ENCODE results near the gene RPS6KA1. TPM values are rescaled to one million over a fixed set of nuclear protein-coding genes. Genes with fewer than 3 reads are reported as not detected.
A peak's percentile ranks its signal among the peaks of the same experiment; 100 is the strongest.

Gene RPS6KA1
- total and polyA plus RNA-seq, 2 of the 8 experiments (the other 6 are each of a cell fraction or from before 2014, with no cell fraction given) = 44.3 to 55.0 TPM

DNA sequence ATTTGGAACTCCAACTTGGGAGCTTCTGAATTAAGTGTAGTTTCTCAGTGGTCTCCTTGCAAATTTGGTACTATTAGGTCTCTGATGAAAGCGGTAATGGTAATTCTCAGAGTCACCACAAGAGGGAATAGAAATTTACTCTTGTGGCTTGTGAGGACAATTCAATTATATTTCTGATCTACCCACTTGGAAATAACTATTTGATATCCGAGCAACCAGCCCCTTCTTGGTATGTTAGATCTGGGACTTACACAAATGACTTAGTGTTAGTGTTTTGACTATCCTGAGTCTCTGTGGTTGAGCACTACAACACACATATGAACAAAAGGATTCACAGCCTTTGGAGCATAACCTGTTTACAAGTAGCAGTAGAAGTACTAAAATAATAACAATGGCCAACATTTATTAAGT, 68.1 kb downstream of the RPS6KA1 start:
- H3K23me2 ChIP-seq (ENCODE audit: low read depth, low read length) = no peaks in the 10 kb centered on the region
- no peak overlapping the region for H2BK5ac ChIP-seq (ENCODE audit: low read depth, low read length)
- H2AFZ ChIP-seq (ENCODE audit: low read length) = 0 out of 2 replicates have a peak overlapping the region, but pooled peaks have one; percentile 36
- no peaks in the 10 kb centered on the region for H3K79me1 ChIP-seq (ENCODE audit: low read depth, low read length)
- no peak overlapping the region for H3K23ac ChIP-seq (ENCODE audit: insufficient read length)
- H3K56ac ChIP-seq (replicated peaks; ENCODE audit: insufficient read length, low read depth, low read length) = no peak overlapping the region
- no peak overlapping the region for H3K4me3 ChIP-seq (ENCODE audit: extremely low read depth in 1 of 4, insufficient read depth in 2 of 4, low read depth in 3 of 4, low read length in 4 of 4)
- no peak overlapping the region for H2BK12ac ChIP-seq (ENCODE audit: low read depth, low read length)
- no peak overlapping the region for H3K14ac ChIP-seq (ENCODE audit: insufficient read length)
- H3K4ac ChIP-seq (replicated peaks; ENCODE audit: insufficient read length, low read depth, low read length) = no peak overlapping the region
- H3K18ac ChIP-seq (ENCODE audit: extremely low read depth, low read length) = no peak overlapping the region
- no peak for FAIRE-seq
- WGBS, 2 experiments (ENCODE audit: extremely low coverage in 1 of 2, insufficient coverage in 1 of 2, insufficient read length in 1 of 2, insufficient replicate concordance in 2 of 2, low coverage in 1 of 2, low lambda C conversion rate in 2 of 2, missing lambda C conversion rate in 1 of 2) = 53% methylated on average over 2 of the region's 2 CpGs; no CpG with 5 or more reads in 1 of the 2 experiments
- H2BK15ac ChIP-seq (ENCODE audit: low read length) = no peak overlapping the region
- H4K20me1 ChIP-seq (replicated peaks in 1 of 2; ENCODE audit: control insufficient read depth in 1 of 2, insufficient read depth in 2 of 2, low read length in 2 of 2) = no peaks in the 10 kb centered on the region
- no peaks in the 10 kb centered on the region for H3K36me3 ChIP-seq (ENCODE audit: control insufficient read depth in 2 of 4, insufficient read depth in 4 of 4, low read length in 3 of 4)
- 0 out of 4 replicates have a peak, but pooled peaks cover 0 to 4% of the 10 kb centered on the region in 2 experiments for H3K9me3 ChIP-seq (ENCODE audit: insufficient read depth in 2 of 2, low read depth in 1 of 2, low read length in 1 of 2)
- no peak overlapping the region for H4K5ac ChIP-seq (ENCODE audit: insufficient read length, low read depth, low read length)
- H2BK20ac ChIP-seq (ENCODE audit: low read length) = no peak overlapping the region
- CTCF ChIA-PET (ENCODE audit: partially characterized antibody) = interaction anchor here (0.7 to 9.8 kb wide), 13 partner anchors 13 to 371 kb away, joined by 3 to 121 read pairs (median 5); partner anchors contain the start of gene PIGV
- no peak overlapping the region for H3K9ac ChIP-seq (replicated peaks in 1 of 4; ENCODE audit: extremely low read depth in 1 of 4, low read depth in 3 of 4, low read length in 3 of 4)
- H4K8ac ChIP-seq (ENCODE audit: extremely low read depth, insufficient read depth, low read length) = no peak overlapping the region
- H3K4me2 ChIP-seq (ENCODE audit: insufficient read depth in 1 of 2, low read depth in 2 of 2, low read length in 2 of 2) = no peak overlapping the region
- no peak overlapping the region for H3K27ac ChIP-seq (ENCODE audit: low read depth, low read length)
- no peak overlapping the region for H4K91ac ChIP-seq (replicated peaks; ENCODE audit: insufficient read length, low read length)
- H3K4me1 ChIP-seq (replicated peaks in 1 of 4; ENCODE audit: control insufficient read depth in 3 of 4, insufficient read depth in 4 of 4, low read length in 3 of 4) = no peaks in the 10 kb centered on the region
- POLR2A ChIA-PET (ENCODE audit: partially characterized antibody) = no interaction called here
- no peak overlapping the region for H2BK120ac ChIP-seq (replicated peaks; ENCODE audit: low read depth, low read length)
- TF ChIP-seq RAD21 (IDR thresholded peaks at IDR 0.05 in 1 of 2, conservative IDR thresholded peaks at IDR 0.05 in 1 of 2; ENCODE audit: low read depth in 2 of 2, low read length in 2 of 2) (peak; percentile 31 to 38; a peak in 3 of 4 replicates), NRF1 (IDR thresholded peaks at IDR 0.05; ENCODE audit: low read depth, low read length) (no peak), RFX5 (IDR thresholded peaks at IDR 0.05; ENCODE audit: borderline replicate concordance, low read depth, low read length) (no peak), CTCF (IDR thresholded peaks at IDR 0.05; ENCODE audit: control extremely low read depth in 1 of 3, insufficient read depth in 1 of 3, low read depth in 1 of 3, low read length in 3 of 3) (peak in 2 of 3 experiments; percentile 27 to 51; a peak in 2 of 4 replicates)
- H2AK5ac ChIP-seq (ENCODE audit: low read depth, low read length) = no peak overlapping the region
- no peaks in the 10 kb centered on the region for H3K79me2 ChIP-seq (ENCODE audit: control insufficient read depth in 1 of 2, insufficient read depth in 2 of 2, low read length in 2 of 2)
- no peak for DNase-seq (ENCODE audit: low read depth in 1 of 2, low spot score in 2 of 2)
- no peaks in the 10 kb centered on the region for H3K27me3 ChIP-seq (replicated peaks in 1 of 4; ENCODE audit: control insufficient read depth in 3 of 4, extremely low read depth in 1 of 4, insufficient read depth in 3 of 4, low read length in 3 of 4)

Data from H1 (cell line).